HG03521 (cell line): ENCODE results near the gene SCAMP2.
"Not testable (repeated sequence)": the region's sequence is repeated elsewhere in the genome, so short reads cannot be mapped to it uniquely, and the experiment has no call there.

Experiments used
- ATAC-seq: cut with Tn5 transposase; IDR thresholded peaks from one replicate; pipeline ENCODE4 v1.9.1; 2021; ENCODE audit warnings: mild to moderate bottlenecking, moderate library complexity; ENCODE audit not compliant: unreplicated experiment

SCAMP2 gene

GRCh38 chr15:74891469-74891868 is 18.3 kb upstream of the SCAMP2 start:
- no peak for ATAC-seq

- ATAC-seq: no peak
Observed at GRCh38 chr15:74890665-74890960, 17.4 kb upstream of the SCAMP2 start.

- peak; percentile 87 for ATAC-seq
Observed at GRCh38 chr15:74889883-74890664, 16.9 kb upstream of the SCAMP2 start, which contains the start of gene MPI. MPI (plus strand) TSS chr15:74890042; CDS start chr15:74890074, 32 bp downstream.

- peak; percentile 13 for ATAC-seq
Observed at GRCh38 chr15:74889390-74889882, 16.3 kb upstream of the SCAMP2 start.

- ATAC-seq: no peak
Observed at GRCh38 chr15:74888716-74889115, 15.6 kb upstream of the SCAMP2 start.

GRCh38 chr15:74887537-74888193 is 14.5 kb upstream of the SCAMP2 start:
- ATAC-seq: not testable (repeated sequence)

GRCh38 chr15:74885461-74885860 is 12.3 kb upstream of the SCAMP2 start:
- ATAC-seq: no peak

- ATAC-seq: no peak
Observed at GRCh38 chr15:74884428-74885223, 11.5 kb upstream of the SCAMP2 start.

GRCh38 chr15:74882528-74882927 is 9.4 kb upstream of the SCAMP2 start:
- ATAC-seq: no peak

- no peak for ATAC-seq
Observed at GRCh38 chr15:74878273-74878672, 5.1 kb upstream of the SCAMP2 start.

- no peak for ATAC-seq
Observed at GRCh38 chr15:74873756-74874424, 725 bp upstream of the SCAMP2 start.

GRCh38 chr15:74872702-74873035 is 496 bp downstream of the SCAMP2 start:
- no peak for ATAC-seq

GRCh38 chr15:74870436-74871215 is 2.5 kb downstream of the SCAMP2 start:
- ATAC-seq: no peak

- peak; percentile 41 for ATAC-seq
Observed at GRCh38 chr15:74869726-74870407, 3.3 kb downstream of the SCAMP2 start.

GRCh38 chr15:74869372-74869725 is 3.8 kb downstream of the SCAMP2 start:
- ATAC-seq: no peak

GRCh38 chr15:74868059-74868458 is 5.1 kb downstream of the SCAMP2 start:
- no peak for ATAC-seq

GRCh38 chr15:74867466-74868038 is 5.6 kb downstream of the SCAMP2 start:
- ATAC-seq: no peak

GRCh38 chr15:74866090-74866489 is 7.1 kb downstream of the SCAMP2 start:
- no peak for ATAC-seq

- ATAC-seq: no peak
Observed at GRCh38 chr15:74865316-74865715, 7.8 kb downstream of the SCAMP2 start.
